ENCODE results near the gene TMEM38A. TPM values are rescaled to one million over a fixed set of nuclear protein-coding genes. Genes with fewer than 3 reads are reported as not detected.
A peak's percentile ranks its signal among the peaks of the same experiment; 100 is the strongest.
"Not testable (repeated sequence)": the region's sequence is repeated elsewhere in the genome, so short reads cannot be mapped to it uniquely, and the experiment has no call there.

The TMEM38A gene
- total RNA-seq, 2 donors from 2014 or later, result 1.6 to 2.5 TPM

GRCh38 chr19:16698914-16699313 lies 38.0 kb downstream of the TMEM38A start:
- Mint-ChIP-seq H3K9me3 (no peaks in the 10 kb centered on the region), H3K27ac (peak overlapping the region in 1 of 2 donors; percentile 29), H3K36me3 (no peaks in the 10 kb centered on the region)
- DNase-seq (ENCODE audit: low spot score in 2 of 2) (no peak), ATAC-seq (no peak)

- no peak for DNase-seq (ENCODE audit: low spot score in 2 of 2)
- Mint-ChIP-seq H3K9me3 (no peaks in the 10 kb centered on the region), H3K36me3 (no peaks in the 10 kb centered on the region), H3K27ac (no peak overlapping the region)
- ATAC-seq, result no peak
These were observed 41.2 kb downstream of the TMEM38A start for GRCh38 chr19:16702123-16702522.

GRCh38 chr19:16703677-16704076 lies 42.7 kb downstream of the TMEM38A start:
- no peak for DNase-seq (ENCODE audit: low spot score in 2 of 2)
- no peaks in the 10 kb centered on the region for H3K9me3 Mint-ChIP-seq
- no peak for ATAC-seq
- H3K27ac Mint-ChIP-seq, result no peak overlapping the region
- H3K36me3 Mint-ChIP-seq, result no peaks in the 10 kb centered on the region

- not testable (repeated sequence) for H3K36me3 Mint-ChIP-seq; ATAC-seq; DNase-seq (ENCODE audit: low spot score in 2 of 2); H3K9me3 Mint-ChIP-seq; H3K27ac Mint-ChIP-seq
These were observed 49.9 kb downstream of the TMEM38A start for GRCh38 chr19:16710870-16711269.

- ATAC-seq; H3K36me3 Mint-ChIP-seq; DNase-seq (ENCODE audit: low spot score in 2 of 2); H3K27ac Mint-ChIP-seq; H3K9me3 Mint-ChIP-seq: not testable (repeated sequence)
These were observed 51.4 kb downstream of the TMEM38A start for GRCh38 chr19:16712295-16712694.

GRCh38 chr19:16714702-16715287 lies 53.9 kb downstream of the TMEM38A start:
- ATAC-seq (peak in 1 of 2 donors; percentile 53), DNase-seq (ENCODE audit: low spot score in 2 of 2) (peak in 1 of 2 donors; percentile 61)
- Mint-ChIP-seq H3K9me3 (no peaks in the 10 kb centered on the region), H3K36me3 (no peaks in the 10 kb centered on the region), H3K27ac (peak overlapping the region in 1 of 2 donors; percentile 29)

- H3K27ac Mint-ChIP-seq, result no peak overlapping the region
- peak in 1 of 2 donors; percentile 34 for ATAC-seq
- H3K9me3 Mint-ChIP-seq, result no peaks in the 10 kb centered on the region
- H3K36me3 Mint-ChIP-seq, result no peaks in the 10 kb centered on the region
- no peak for DNase-seq (ENCODE audit: low spot score in 2 of 2)
These were observed 54.7 kb downstream of the TMEM38A start for GRCh38 chr19:16715611-16716010.

GRCh38 chr19:16721051-16721450 lies 60.1 kb downstream of the TMEM38A start:
- no peaks in the 10 kb centered on the region for H3K9me3 Mint-ChIP-seq
- H3K36me3 Mint-ChIP-seq, result no peaks in the 10 kb centered on the region
- DNase-seq (ENCODE audit: low spot score in 2 of 2) (no peak), ATAC-seq (no peak)
- H3K27ac Mint-ChIP-seq, result no peak overlapping the region

GRCh38 chr19:16722591-16722990 lies 61.7 kb downstream of the TMEM38A start:
- Mint-ChIP-seq H3K36me3 (no peaks in the 10 kb centered on the region), H3K27ac (no peak overlapping the region), H3K9me3 (no peaks in the 10 kb centered on the region)
- ATAC-seq (no peak), DNase-seq (ENCODE audit: low spot score in 2 of 2) (no peak)

GRCh38 chr19:16726916-16727315 lies 66.0 kb downstream of the TMEM38A start:
- Mint-ChIP-seq H3K27ac (no peak overlapping the region), H3K36me3 (no peaks in the 10 kb centered on the region), H3K9me3 (no peaks in the 10 kb centered on the region)
- ATAC-seq (no peak), DNase-seq (ENCODE audit: low spot score in 2 of 2) (no peak)

GRCh38 chr19:16735650-16736266 lies 74.8 kb downstream of the TMEM38A start:
- H3K9me3 Mint-ChIP-seq; H3K27ac Mint-ChIP-seq; ATAC-seq; DNase-seq (ENCODE audit: low spot score in 2 of 2); H3K36me3 Mint-ChIP-seq: not testable (repeated sequence)

GRCh38 chr19:16736709-16737108 lies 75.8 kb downstream of the TMEM38A start:
- ATAC-seq (no peak), DNase-seq (ENCODE audit: low spot score in 2 of 2) (no peak)
- no peaks in the 10 kb centered on the region for H3K36me3 Mint-ChIP-seq

GRCh38 chr19:16737911-16738310 lies 77.0 kb downstream of the TMEM38A start:
- H3K9me3 Mint-ChIP-seq, result no peaks in the 10 kb centered on the region
- no peak for ATAC-seq
- no peaks in the 10 kb centered on the region for H3K36me3 Mint-ChIP-seq
- no peak for DNase-seq (ENCODE audit: low spot score in 2 of 2)
- no peak overlapping the region for H3K27ac Mint-ChIP-seq

More at GRCh38 chr19:16736709-16737108, 75.8 kb downstream of the TMEM38A start:
- no peaks in the 10 kb centered on the region for H3K9me3 Mint-ChIP-seq
- no peak overlapping the region for H3K27ac Mint-ChIP-seq

- DNase-seq (ENCODE audit: low spot score in 2 of 2) (no peak), ATAC-seq (no peak)
- Mint-ChIP-seq H3K9me3 (no peaks in the 10 kb centered on the region), H3K36me3 (no peaks in the 10 kb centered on the region), H3K27ac (no peak overlapping the region)
These were observed 78.6 kb downstream of the TMEM38A start for GRCh38 chr19:16739546-16739945.

Other genes starting within 250 kb of the TMEM38A start
- gene EPS15L1, start 189.2 kb upstream of the TMEM38A start, total RNA-seq, result 10 to 100 TPM; 35.0 to 43.8 TPM
- not detected for gene CALR3, start 165.0 kb upstream of the TMEM38A start, total RNA-seq
- 1 to 10 TPM; 3.1 to 4.3 TPM for gene C19orf44, start 164.7 kb upstream of the TMEM38A start, total RNA-seq
- 100 to 1,000 TPM in 1 of 2 donors, 10 to 100 TPM in 1; 54.9 to 117 TPM for gene CHERP, start 118.7 kb upstream of the TMEM38A start, total RNA-seq
- 10 to 100 TPM; 39.5 to 58.2 TPM for gene SLC35E1, start 88.7 kb upstream of the TMEM38A start, total RNA-seq
- gene MED26, start 32.9 kb upstream of the TMEM38A start, total RNA-seq, result 10 to 100 TPM; 24.1 TPM
- gene SMIM7, start 995 bp upstream of the TMEM38A start, total RNA-seq, result 10 to 100 TPM; 44.0 to 45.8 TPM
- gene NWD1, start 58.7 kb downstream of the TMEM38A start, total RNA-seq, result not detected
- 10 to 100 TPM; 31.6 to 31.8 TPM for gene SIN3B, start 168.3 kb downstream of the TMEM38A start, total RNA-seq
- not detected for gene F2RL3, start 227.9 kb downstream of the TMEM38A start, total RNA-seq